Thoracic aorta (tissue), 2 donors: ENCODE measurements around the gene INO80C. TPM values are rescaled to one million over a fixed set of nuclear protein-coding genes. Genes with fewer than 3 reads are reported as not detected.

ENCODE experiments used
- ATAC-seq: fragments of 150-250 bp; one replicate; pipeline ENCODE4 v1.8.0; 2017; ENCODE audit warnings: low read depth; ENCODE audit not compliant: insufficient number of reproducible peaks, low FRiP score
- DNase-seq: peaks from one replicate; pipeline ENCODE4 v3.0.0-alpha.2; 2020; ENCODE audit warnings: low spot score
- H3K27ac ChIP-seq, 2 donors: fragments of 200-600 bp; sonication (generic); 1 replicate in 1 of 2; 2 replicates in 1 of 2; pipeline ENCODE4 v1.5.1; 2016; ENCODE audit warnings: mild to moderate bottlenecking in 2 of 2, moderate library complexity in 2 of 2
- H3K27me3 ChIP-seq: fragments of 200-600 bp; sonication (generic); replicated peaks from 2 replicates; pipeline ENCODE4 v1.6.0; 2016; ENCODE audit warnings: mild to moderate bottlenecking; ENCODE audit not compliant: insufficient read depth
- H3K36me3 ChIP-seq: fragments of 200-600 bp; sonication (generic); one replicate; pipeline ENCODE4 v1.5.1; 2016
- H3K4me1 ChIP-seq, 2 donors: fragments of 200-600 bp; sonication (generic); 1 replicate in 1 of 2; 2 replicates in 1 of 2; pipeline versions ENCODE4 v1.5.1 to v1.6.0; 2016; ENCODE audit warnings: low read depth in 2 of 2, mild to moderate bottlenecking in 1 of 2; ENCODE audit not compliant: control insufficient read depth in 1 of 2
- H3K4me3 ChIP-seq: fragments of 200-600 bp; sonication (generic); 2 replicates; pipeline ENCODE4 v1.5.1; 2016; ENCODE audit warnings: mild to moderate bottlenecking
- H3K9me3 ChIP-seq: fragments of 200-600 bp; sonication (generic); 2 replicates; pipeline ENCODE4 v1.5.1; 2016
- total RNA-seq, 2 donors: library from RNA; depleted of rRNA; stranded (reverse); fragments of >200 nt; gene quantifications; one replicate each; pipeline versions ENCODE4 v1.1.0 to v1.2.3, GENCODE V29; 2016
- TF ChIP-seq, protein P1 (sequence below): fragments of 200-600 bp; sonication (generic); IDR thresholded peaks from one replicate; pipeline ENCODE4 v1.5.1; 2019; ENCODE audit warnings: antibody characterized with exemption

INO80C gene
- total RNA-seq, 2 donors from 2014 or later: 3.0 to 7.3 TPM

- Histone ChIP-seq H3K4me3 (no peak overlapping the region), H3K27ac (no peak overlapping the region), H3K36me3 (no peaks in the 10 kb centered on the region), H3K27me3 (no peaks in the 10 kb centered on the region), H3K4me1 (no peaks in the 10 kb centered on the region), H3K9me3 (no peaks in the 10 kb centered on the region)
- TF ChIP-seq, protein P1, sequence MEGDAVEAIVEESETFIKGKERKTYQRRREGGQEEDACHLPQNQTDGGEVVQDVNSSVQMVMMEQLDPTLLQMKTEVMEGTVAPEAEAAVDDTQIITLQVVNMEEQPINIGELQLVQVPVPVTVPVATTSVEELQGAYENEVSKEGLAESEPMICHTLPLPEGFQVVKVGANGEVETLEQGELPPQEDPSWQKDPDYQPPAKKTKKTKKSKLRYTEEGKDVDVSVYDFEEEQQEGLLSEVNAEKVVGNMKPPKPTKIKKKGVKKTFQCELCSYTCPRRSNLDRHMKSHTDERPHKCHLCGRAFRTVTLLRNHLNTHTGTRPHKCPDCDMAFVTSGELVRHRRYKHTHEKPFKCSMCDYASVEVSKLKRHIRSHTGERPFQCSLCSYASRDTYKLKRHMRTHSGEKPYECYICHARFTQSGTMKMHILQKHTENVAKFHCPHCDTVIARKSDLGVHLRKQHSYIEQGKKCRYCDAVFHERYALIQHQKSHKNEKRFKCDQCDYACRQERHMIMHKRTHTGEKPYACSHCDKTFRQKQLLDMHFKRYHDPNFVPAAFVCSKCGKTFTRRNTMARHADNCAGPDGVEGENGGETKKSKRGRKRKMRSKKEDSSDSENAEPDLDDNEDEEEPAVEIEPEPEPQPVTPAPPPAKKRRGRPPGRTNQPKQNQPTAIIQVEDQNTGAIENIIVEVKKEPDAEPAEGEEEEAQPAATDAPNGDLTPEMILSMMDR: no peak
- ATAC-seq: no peak
- no peak for DNase-seq
Measured at GRCh38 chr18:35507623-35508022, 9.9 kb upstream of the INO80C start.

DNA sequence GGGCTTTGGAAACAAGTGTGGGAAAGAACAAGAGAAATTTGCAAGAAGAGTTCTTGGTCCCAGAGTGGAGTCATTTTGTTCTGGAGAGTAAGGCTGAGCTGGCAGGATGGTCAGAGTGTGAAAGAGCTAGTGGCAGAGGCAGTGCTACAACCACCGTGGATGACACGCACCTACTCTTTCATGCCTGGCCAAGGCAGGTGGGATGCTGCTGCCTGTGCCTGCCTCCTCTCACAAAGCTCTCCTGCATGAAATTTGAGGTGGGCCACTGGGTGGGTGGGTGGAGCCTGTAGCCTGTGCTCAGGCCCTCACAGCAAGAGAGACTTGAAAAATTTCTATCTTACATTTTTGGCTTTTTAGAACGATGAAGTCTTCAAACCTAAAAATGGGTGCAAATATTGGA is 9.4 kb upstream of the INO80C start:
- no peaks in the 10 kb centered on the region for H3K27me3 ChIP-seq
- H3K27ac ChIP-seq: no peak overlapping the region
- no peaks in the 10 kb centered on the region for H3K36me3 ChIP-seq
- ATAC-seq: no peak
- H3K9me3 ChIP-seq: no peaks in the 10 kb centered on the region
- no peak overlapping the region for H3K4me3 ChIP-seq
- no peaks in the 10 kb centered on the region for H3K4me1 ChIP-seq
- no peak for DNase-seq
- TF ChIP-seq, protein P1: no peak

DNA sequence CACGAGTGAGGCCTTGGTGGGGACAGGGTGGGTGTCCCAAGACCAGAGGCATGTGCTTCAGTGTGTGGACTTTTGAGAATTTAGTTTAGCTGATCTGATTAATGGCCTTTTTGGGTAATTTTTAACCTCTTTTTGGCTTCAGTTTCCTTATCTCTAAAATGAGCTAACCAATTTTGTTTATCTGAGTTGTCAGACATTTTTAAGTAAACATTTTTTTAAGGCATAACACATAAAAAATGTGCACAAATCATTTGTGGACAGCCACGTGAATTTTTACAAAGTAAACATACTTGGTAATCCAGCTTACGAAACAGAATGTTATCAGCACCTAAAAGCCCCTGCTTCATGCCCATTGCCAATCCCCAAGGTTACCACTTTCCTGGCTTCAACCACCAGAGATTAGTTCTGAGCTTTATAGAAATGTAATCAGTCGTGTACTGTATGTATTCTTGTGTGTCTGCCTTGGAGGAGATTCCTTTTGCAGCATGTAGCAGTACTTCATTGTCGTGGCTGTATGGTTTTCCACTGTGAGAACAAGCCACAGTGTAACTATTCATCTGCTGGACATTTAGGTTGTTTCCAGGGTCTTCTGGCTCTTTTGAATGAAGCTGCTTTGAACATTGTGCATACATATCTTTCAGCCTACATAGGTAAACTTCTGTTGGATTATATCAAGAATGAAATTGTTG is 8.4 kb upstream of the INO80C start:
- no peaks in the 10 kb centered on the region for H3K4me1 ChIP-seq
- TF ChIP-seq, protein P1: no peak
- no peak for ATAC-seq
- H3K36me3 ChIP-seq: no peaks in the 10 kb centered on the region
- no peak overlapping the region for H3K27ac ChIP-seq
- no peaks in the 10 kb centered on the region for H3K9me3 ChIP-seq
- H3K27me3 ChIP-seq: no peaks in the 10 kb centered on the region
- DNase-seq: no peak
- H3K4me3 ChIP-seq: no peak overlapping the region

DNA sequence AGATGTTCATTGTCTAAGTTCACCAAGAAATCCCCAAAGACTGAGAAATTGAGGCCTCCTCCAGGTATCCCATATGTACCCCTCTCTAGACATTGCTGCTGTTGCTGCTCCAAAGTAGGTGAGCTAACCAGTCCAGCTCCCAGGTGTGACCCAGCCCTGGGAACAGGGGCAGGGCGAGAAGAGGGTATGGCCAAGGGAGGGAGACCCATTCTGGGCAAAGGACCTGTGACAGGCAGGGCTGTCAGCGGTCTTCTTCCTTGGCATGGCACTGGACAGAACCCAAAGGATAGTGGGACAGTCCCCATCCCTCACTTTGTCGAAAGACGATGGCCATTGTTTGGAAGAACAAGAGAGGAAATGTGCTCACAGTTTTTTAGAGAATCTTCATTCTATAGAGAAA is 7.2 kb upstream of the INO80C start:
- no peaks in the 10 kb centered on the region for H3K9me3 ChIP-seq
- no peak overlapping the region for H3K4me3 ChIP-seq
- no peaks in the 10 kb centered on the region for H3K27me3 ChIP-seq
- DNase-seq (no peak), ATAC-seq (no peak)
- TF ChIP-seq, protein P1: no peak
- no peak overlapping the region for H3K27ac ChIP-seq
- no peaks in the 10 kb centered on the region for H3K36me3 ChIP-seq
- no peaks in the 10 kb centered on the region for H3K4me1 ChIP-seq

- H3K27me3 ChIP-seq: no peaks in the 10 kb centered on the region
- no peak for ATAC-seq
Measured at GRCh38 chr18:35502052-35502451, 4.3 kb upstream of the INO80C start.

More at GRCh38 chr18:35502052-35502451, 4.3 kb upstream of the INO80C start:
- no peak overlapping the region for H3K27ac ChIP-seq
- DNase-seq: no peak
- TF ChIP-seq, protein P1: no peak
- H3K4me3 ChIP-seq: no peak overlapping the region
- no peaks in the 10 kb centered on the region for H3K36me3 ChIP-seq
- peaks cover 0 to 5% of the 10 kb centered on the region in 2 donors for H3K4me1 ChIP-seq
- H3K9me3 ChIP-seq: no peaks in the 10 kb centered on the region
